Myocyte (in vitro differentiated cells): Measurements from ENCODE around the gene ST6GALNAC6. TPM values are rescaled to one million over a fixed set of nuclear protein-coding genes. Genes with fewer than 3 reads are reported as not detected.
"Not testable (repeated sequence)": the region's sequence is repeated elsewhere in the genome, so short reads cannot be mapped to it uniquely, and the experiment has no call there.

ENCODE experiments used
- DNase-seq: peaks from one replicate; pipeline ENCODE4 v3.0.0-alpha.2; 2012; ENCODE audit warnings: low read depth
- total RNA-seq: library from RNA; depleted of rRNA; stranded (reverse); fragments of >200 nt; gene quantifications from 2 replicates; pipeline ENCODE4 v1.2.3, GENCODE V29; 2014

The ST6GALNAC6 gene
- total RNA-seq, 1 donor from 2014 or later = 121 TPM

GRCh38 chr9:127896395-127897192 is 2.8 kb downstream of the ST6GALNAC6 start:
- DNase-seq = no peak

GRCh38 chr9:127895811-127896210 is 3.6 kb downstream of the ST6GALNAC6 start:
- no peak for DNase-seq

GRCh38 chr9:127893392-127893791 is 6.0 kb downstream of the ST6GALNAC6 start:
- no peak for DNase-seq

- no peak for DNase-seq
These were observed 6.6 kb downstream of the ST6GALNAC6 start for GRCh38 chr9:127892831-127893230.

- DNase-seq = no peak
These were observed 9.3 kb downstream of the ST6GALNAC6 start for GRCh38 chr9:127890053-127890452.

- no peak for DNase-seq
These were observed 11.6 kb downstream of the ST6GALNAC6 start for GRCh38 chr9:127887792-127888191.

GRCh38 chr9:127886401-127886972 is 12.9 kb downstream of the ST6GALNAC6 start:
- DNase-seq = no peak

GRCh38 chr9:127885508-127886281 is 13.7 kb downstream of the ST6GALNAC6 start:
- DNase-seq = no peak

- no peak for DNase-seq
These were observed 14.4 kb downstream of the ST6GALNAC6 start for GRCh38 chr9:127884976-127885490.

GRCh38 chr9:127884427-127884911 is 14.9 kb downstream of the ST6GALNAC6 start:
- DNase-seq = peak; percentile 51

GRCh38 chr9:127883959-127884358 is 15.4 kb downstream of the ST6GALNAC6 start:
- DNase-seq = no peak

- not testable (repeated sequence) for DNase-seq
These were observed 17.7 kb downstream of the ST6GALNAC6 start for GRCh38 chr9:127881715-127882114.

GRCh38 chr9:127880143-127880542 is 19.3 kb downstream of the ST6GALNAC6 start:
- DNase-seq = no peak

- DNase-seq = no peak
These were observed 20.6 kb downstream of the ST6GALNAC6 start for GRCh38 chr9:127878652-127879390.

- no peak for DNase-seq
These were observed 21.3 kb downstream of the ST6GALNAC6 start for GRCh38 chr9:127878001-127878651.

GRCh38 chr9:127877566-127877998 is 21.8 kb downstream of the ST6GALNAC6 start, which contains the start of gene AK1:
Gene AK1, minus strand, starts transcription at chr9:127877675. Its CDS starts 3,058 bp downstream, at chr9:127874617.
- DNase-seq = peak; percentile 84

- DNase-seq = no peak
These were observed 22.4 kb downstream of the ST6GALNAC6 start for GRCh38 chr9:127876764-127877562.

GRCh38 chr9:127876026-127876763 is 23.2 kb downstream of the ST6GALNAC6 start:
- peak; percentile 95 for DNase-seq
